IPS DF 6.9 (cell line): ENCODE measurements around the gene ABLIM2.

Source experiments
- DNase-seq: peaks from one replicate; pipeline ENCODE4 v3.0.0-alpha.2; 2013; ENCODE audit warnings: low read depth, low spot score
- H3K27ac ChIP-seq: one replicate; pipeline ENCODE4 v1.5.1; 2013; ENCODE audit warnings: low read length, control low read depth
- H3K27me3 ChIP-seq: 2 replicates; pipeline ENCODE4 v1.6.1; 2013; ENCODE audit warnings: mild to moderate bottlenecking, low read length; ENCODE audit not compliant: control insufficient read depth, insufficient read depth
- H3K36me3 ChIP-seq: 2 replicates; pipeline ENCODE4 v1.6.1; 2013; ENCODE audit warnings: low read length; ENCODE audit not compliant: control insufficient read depth, insufficient read depth
- H3K4me1 ChIP-seq: 2 replicates; pipeline ENCODE4 v1.6.1; 2013; ENCODE audit warnings: low read length; ENCODE audit not compliant: control insufficient read depth, insufficient read depth
- H3K4me3 ChIP-seq: 2 replicates; pipeline ENCODE4 v1.5.1; 2013; ENCODE audit warnings: mild to moderate bottlenecking, low read length
- H3K9me3 ChIP-seq: 2 replicates; pipeline ENCODE4 v1.6.1; 2013; ENCODE audit warnings: low read length, inconsistent platforms; ENCODE audit not compliant: control insufficient read depth, insufficient read depth
- WGBS: extraction: QIAGEN DNeasy Blood & Tissue Kit; methylation state at CpG from one replicate; pipeline ENCODE4 v1.1.7; 2013; ENCODE audit warnings: mixed read lengths, missing lambda C conversion rate; ENCODE audit not compliant: insufficient read length, insufficient coverage; 5-methylcytosine and 5-hydroxymethylcytosine counted together

Gene ABLIM2

GRCh38 chr4:8104491-8105305 is 53.9 kb downstream of the ABLIM2 start:
- no peaks in the 10 kb centered on the region for H3K27me3 ChIP-seq
- no peak for DNase-seq
- H3K9me3 ChIP-seq: no peaks in the 10 kb centered on the region
- H3K27ac ChIP-seq: no peak overlapping the region
- H3K4me1 ChIP-seq: 0 out of 2 replicates have a peak, but pooled peaks cover 1% of the 10 kb centered on the region
- no peaks in the 10 kb centered on the region for H3K36me3 ChIP-seq
- no CpG with 5 or more reads among the region's 22 CpGs for WGBS
- H3K4me3 ChIP-seq: no peak overlapping the region

GRCh38 chr4:8103421-8104390 is 54.9 kb downstream of the ABLIM2 start:
- no peak for DNase-seq
- 0 out of 2 replicates have a peak, but pooled peaks cover 1% of the 10 kb centered on the region for H3K4me1 ChIP-seq
- no peaks in the 10 kb centered on the region for H3K27me3 ChIP-seq
- no peaks in the 10 kb centered on the region for H3K9me3 ChIP-seq
- no peak overlapping the region for H3K4me3 ChIP-seq
- WGBS: no CpG with 5 or more reads among the region's 21 CpGs
- H3K36me3 ChIP-seq: no peaks in the 10 kb centered on the region
- no peak overlapping the region for H3K27ac ChIP-seq

GRCh38 chr4:8102831-8103230 is 55.8 kb downstream of the ABLIM2 start:
- Histone ChIP-seq H3K4me1 (0 out of 2 replicates have a peak, but pooled peaks cover 1% of the 10 kb centered on the region), H3K9me3 (no peaks in the 10 kb centered on the region), H3K4me3 (no peak overlapping the region), H3K36me3 (no peaks in the 10 kb centered on the region), H3K27ac (no peak overlapping the region), H3K27me3 (no peaks in the 10 kb centered on the region)
- WGBS: no CpG with 5 or more reads among the region's 11 CpGs
- DNase-seq: no peak

- Histone ChIP-seq H3K4me3 (no peak overlapping the region), H3K27me3 (no peaks in the 10 kb centered on the region), H3K4me1 (0 out of 2 replicates have a peak, but pooled peaks cover 1% of the 10 kb centered on the region), H3K36me3 (no peaks in the 10 kb centered on the region), H3K27ac (no peak overlapping the region), H3K9me3 (no peaks in the 10 kb centered on the region)
- no CpG with 5 or more reads among the region's 3 CpGs for WGBS
- no peak for DNase-seq
Observed at GRCh38 chr4:8102076-8102355, 56.6 kb downstream of the ABLIM2 start.

GRCh38 chr4:8101213-8102075 is 57.2 kb downstream of the ABLIM2 start:
- H3K4me3 ChIP-seq: no peak overlapping the region
- no CpG with 5 or more reads among the region's 23 CpGs for WGBS
- H3K36me3 ChIP-seq: no peaks in the 10 kb centered on the region; the same call in 1 of the 2 replicates
- no peaks in the 10 kb centered on the region for H3K27me3 ChIP-seq
- no peak overlapping the region for H3K27ac ChIP-seq
- H3K4me1 ChIP-seq: 0 out of 2 replicates have a peak, but pooled peaks cover 1% of the 10 kb centered on the region
- DNase-seq: no peak
- no peaks in the 10 kb centered on the region for H3K9me3 ChIP-seq

GRCh38 chr4:8099981-8100464 is 58.6 kb downstream of the ABLIM2 start:
- H3K9me3 ChIP-seq: no peaks in the 10 kb centered on the region
- no CpG with 5 or more reads among the region's 4 CpGs for WGBS
- no peaks in the 10 kb centered on the region; the same call in 1 of the 2 replicates for H3K36me3 ChIP-seq
- H3K27me3 ChIP-seq: no peaks in the 10 kb centered on the region; the same call in 1 of the 2 replicates
- H3K27ac ChIP-seq: no peak overlapping the region
- 0 out of 2 replicates have a peak, but pooled peaks cover under 1% of the 10 kb centered on the region for H3K4me1 ChIP-seq
- no peak for DNase-seq
- H3K4me3 ChIP-seq: no peak overlapping the region

GRCh38 chr4:8098506-8098905 is 60.1 kb downstream of the ABLIM2 start:
- Histone ChIP-seq H3K9me3 (no peaks in the 10 kb centered on the region), H3K4me3 (no peak overlapping the region), H3K36me3 (no peaks in the 10 kb centered on the region; the same call in 1 of the 2 replicates), H3K27me3 (no peaks in the 10 kb centered on the region; the same call in 1 of the 2 replicates), H3K4me1 (no peaks in the 10 kb centered on the region), H3K27ac (no peak overlapping the region)
- no CpG with 5 or more reads among the region's 12 CpGs for WGBS
- no peak for DNase-seq

- no peak for DNase-seq
- no peaks in the 10 kb centered on the region for H3K4me1 ChIP-seq
- H3K27me3 ChIP-seq: no peaks in the 10 kb centered on the region; the same call in 1 of the 2 replicates
- no peaks in the 10 kb centered on the region for H3K9me3 ChIP-seq
- H3K4me3 ChIP-seq: no peak overlapping the region
- no peak overlapping the region for H3K27ac ChIP-seq
- WGBS: no CpG with 5 or more reads among the region's 8 CpGs
- H3K36me3 ChIP-seq: no peaks in the 10 kb centered on the region; the same call in 1 of the 2 replicates
Observed at GRCh38 chr4:8097721-8098345, 60.8 kb downstream of the ABLIM2 start.

GRCh38 chr4:8097141-8097541 is 61.5 kb downstream of the ABLIM2 start:
- DNase-seq: no peak
- no peak overlapping the region for H3K4me3 ChIP-seq
- H3K27me3 ChIP-seq: no peaks in the 10 kb centered on the region; the same call in 1 of the 2 replicates
- H3K27ac ChIP-seq: no peak overlapping the region
- no peaks in the 10 kb centered on the region; the same call in 1 of the 2 replicates for H3K9me3 ChIP-seq
- WGBS: no CpG with 5 or more reads among the region's 23 CpGs
- no peaks in the 10 kb centered on the region for H3K4me1 ChIP-seq
- no peaks in the 10 kb centered on the region; the same call in 1 of the 2 replicates for H3K36me3 ChIP-seq
